ENCODE data around the gene SFTPB.

The SFTPB gene

DNA sequence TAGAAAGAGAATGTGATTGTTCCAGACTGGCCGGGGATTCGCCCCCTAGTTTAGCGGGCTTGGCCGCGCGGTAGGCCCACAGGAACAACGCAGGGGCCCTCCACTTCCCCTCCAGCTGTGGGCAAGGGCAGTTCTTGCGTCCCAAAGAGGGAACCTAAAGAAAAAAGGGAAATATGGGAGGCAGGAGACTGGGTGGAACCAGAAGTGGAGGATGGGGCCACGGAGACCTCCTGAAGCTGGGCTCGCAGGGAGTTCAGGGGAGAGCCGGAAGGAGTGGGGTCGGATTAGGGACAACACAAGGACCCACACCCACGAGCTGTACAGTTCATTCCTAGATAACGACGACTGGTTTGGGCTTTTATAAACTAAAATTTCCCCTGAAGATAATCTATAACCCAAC lies 44.3 kb upstream of the SFTPB start:
- no peak overlapping the region for H3K4me3 ChIP-seq (ENCODE audit: low read depth, low read length)
- TF ChIP-seq, protein P1, sequence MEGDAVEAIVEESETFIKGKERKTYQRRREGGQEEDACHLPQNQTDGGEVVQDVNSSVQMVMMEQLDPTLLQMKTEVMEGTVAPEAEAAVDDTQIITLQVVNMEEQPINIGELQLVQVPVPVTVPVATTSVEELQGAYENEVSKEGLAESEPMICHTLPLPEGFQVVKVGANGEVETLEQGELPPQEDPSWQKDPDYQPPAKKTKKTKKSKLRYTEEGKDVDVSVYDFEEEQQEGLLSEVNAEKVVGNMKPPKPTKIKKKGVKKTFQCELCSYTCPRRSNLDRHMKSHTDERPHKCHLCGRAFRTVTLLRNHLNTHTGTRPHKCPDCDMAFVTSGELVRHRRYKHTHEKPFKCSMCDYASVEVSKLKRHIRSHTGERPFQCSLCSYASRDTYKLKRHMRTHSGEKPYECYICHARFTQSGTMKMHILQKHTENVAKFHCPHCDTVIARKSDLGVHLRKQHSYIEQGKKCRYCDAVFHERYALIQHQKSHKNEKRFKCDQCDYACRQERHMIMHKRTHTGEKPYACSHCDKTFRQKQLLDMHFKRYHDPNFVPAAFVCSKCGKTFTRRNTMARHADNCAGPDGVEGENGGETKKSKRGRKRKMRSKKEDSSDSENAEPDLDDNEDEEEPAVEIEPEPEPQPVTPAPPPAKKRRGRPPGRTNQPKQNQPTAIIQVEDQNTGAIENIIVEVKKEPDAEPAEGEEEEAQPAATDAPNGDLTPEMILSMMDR (IDR thresholded peaks at IDR 0.05; ENCODE audit: low read depth, low read length, missing control alignments), result no peak
- DNase-seq (ENCODE audit: low read depth), result no peak

DNA sequence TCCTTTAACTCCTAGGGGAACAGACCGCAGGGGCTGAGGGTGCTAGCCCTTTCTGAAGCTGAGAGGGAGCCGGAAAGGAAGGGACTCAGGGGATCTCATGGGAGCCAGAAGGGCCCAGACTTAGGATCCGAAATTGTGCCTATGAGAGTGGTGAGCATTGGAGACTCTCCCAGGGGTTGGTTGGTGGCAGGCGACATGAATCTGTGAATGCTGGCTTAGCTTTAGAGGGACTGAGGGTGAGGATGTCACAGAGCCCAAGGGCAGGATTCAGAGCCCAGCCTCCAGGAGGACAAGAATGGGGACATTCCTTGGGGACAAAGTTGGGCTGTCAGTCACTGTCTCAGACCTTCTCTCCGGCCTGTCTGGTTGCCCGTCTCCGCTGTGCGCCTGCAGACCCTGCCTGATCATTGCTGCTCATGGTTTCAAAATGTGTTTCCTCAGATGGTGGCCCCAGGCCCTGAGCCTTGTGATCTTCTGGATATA lies 43.6 kb upstream of the SFTPB start:
- H3K4me3 ChIP-seq (ENCODE audit: low read depth, low read length), result no peak overlapping the region
- TF ChIP-seq, protein P1 (IDR thresholded peaks at IDR 0.05; ENCODE audit: low read depth, low read length, missing control alignments), result no peak
- no peak for DNase-seq (ENCODE audit: low read depth)

DNA sequence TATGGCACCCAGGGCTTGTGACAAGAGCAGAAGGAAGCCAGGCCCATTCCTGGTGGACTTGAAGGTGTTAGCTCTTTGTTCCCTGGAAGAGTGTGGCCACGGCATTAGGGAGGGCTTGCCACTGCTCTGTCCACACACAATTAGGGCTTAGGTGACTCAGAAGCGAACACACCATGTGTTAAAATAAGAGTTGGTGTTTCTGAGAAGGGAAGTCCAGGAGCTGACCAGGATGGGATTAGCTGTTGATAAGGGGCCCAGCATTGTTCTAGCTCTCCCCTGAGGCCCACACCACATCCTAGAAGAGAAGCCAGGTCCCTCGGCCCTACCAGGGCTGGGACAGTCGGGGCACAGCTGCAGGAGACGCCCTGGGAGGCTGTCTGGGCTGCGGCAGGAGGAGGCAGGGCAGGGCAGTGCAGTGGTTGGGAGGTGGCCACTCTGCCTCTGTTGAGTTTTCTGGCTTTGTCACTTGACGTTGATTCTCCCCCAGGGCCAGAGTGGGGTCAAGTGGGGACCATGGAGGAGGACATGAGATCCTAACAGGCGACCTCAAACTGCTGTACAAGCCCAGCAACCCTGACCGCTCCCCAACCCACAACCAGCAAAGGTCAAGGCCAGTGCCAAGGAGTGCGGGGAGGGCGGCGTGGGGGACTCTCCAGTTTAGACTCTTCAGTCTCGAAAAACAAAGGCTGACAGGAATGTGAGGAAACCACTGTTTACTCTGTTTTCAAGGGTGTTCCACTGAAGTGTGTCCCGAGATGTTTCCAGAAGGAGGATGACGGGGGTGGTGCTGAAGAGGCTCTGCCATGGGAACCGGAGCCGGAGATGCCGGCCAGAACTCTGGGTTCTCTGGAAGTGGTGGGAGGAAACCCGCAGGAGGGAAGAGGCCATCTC lies 42.9 kb upstream of the SFTPB start:
- DNase-seq (ENCODE audit: low read depth), result no peak
- TF ChIP-seq, protein P1 (IDR thresholded peaks at IDR 0.05; ENCODE audit: low read depth, low read length, missing control alignments), result no peak
- no peak overlapping the region for H3K4me3 ChIP-seq (ENCODE audit: low read depth, low read length)

DNA sequence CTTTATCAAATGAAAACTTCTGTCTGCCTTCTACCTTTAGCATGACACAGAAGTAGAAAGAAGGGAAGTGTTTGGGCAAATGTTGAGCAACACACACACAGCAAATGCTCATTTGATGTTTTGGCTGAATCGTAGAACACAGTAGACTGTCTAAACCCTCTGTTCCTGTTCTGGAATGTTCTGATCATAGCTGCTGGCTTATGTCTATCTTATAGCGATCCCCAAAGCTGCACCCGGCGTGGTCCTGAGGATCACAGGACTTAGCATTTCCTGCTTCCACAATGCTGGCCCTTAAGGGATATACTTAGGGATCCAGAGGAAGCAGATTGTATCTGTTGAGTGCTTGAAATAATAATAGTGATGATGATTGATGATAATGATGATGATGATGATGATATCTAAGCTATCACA lies 41.4 kb upstream of the SFTPB start:
- no peak overlapping the region for H3K4me3 ChIP-seq (ENCODE audit: low read depth, low read length)
- TF ChIP-seq, protein P1 (IDR thresholded peaks at IDR 0.05; ENCODE audit: low read depth, low read length, missing control alignments), result no peak
- DNase-seq (ENCODE audit: low read depth), result no peak

DNA sequence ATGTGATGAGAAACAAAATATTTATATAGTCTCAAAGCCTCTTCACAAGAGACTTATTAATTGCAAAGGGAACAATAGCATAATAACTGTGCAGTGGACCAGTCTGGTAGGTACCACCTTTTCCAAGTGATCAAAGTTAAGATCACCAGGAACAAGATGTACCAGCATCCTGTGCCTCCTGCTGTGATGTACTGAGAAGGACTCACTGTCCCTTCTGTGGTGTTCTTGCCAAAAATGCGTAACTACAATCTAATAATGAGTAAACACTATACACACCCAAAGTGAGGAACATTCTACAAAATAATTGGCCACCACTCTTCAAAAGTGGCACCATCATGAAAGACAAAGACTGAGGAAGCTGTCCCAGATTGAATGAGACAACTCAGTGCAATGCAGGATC lies 40.6 kb upstream of the SFTPB start:
- no peak for DNase-seq (ENCODE audit: low read depth)
- no peak overlapping the region for H3K4me3 ChIP-seq (ENCODE audit: low read depth, low read length)
- TF ChIP-seq, protein P1 (IDR thresholded peaks at IDR 0.05; ENCODE audit: low read depth, low read length, missing control alignments), result no peak

DNA sequence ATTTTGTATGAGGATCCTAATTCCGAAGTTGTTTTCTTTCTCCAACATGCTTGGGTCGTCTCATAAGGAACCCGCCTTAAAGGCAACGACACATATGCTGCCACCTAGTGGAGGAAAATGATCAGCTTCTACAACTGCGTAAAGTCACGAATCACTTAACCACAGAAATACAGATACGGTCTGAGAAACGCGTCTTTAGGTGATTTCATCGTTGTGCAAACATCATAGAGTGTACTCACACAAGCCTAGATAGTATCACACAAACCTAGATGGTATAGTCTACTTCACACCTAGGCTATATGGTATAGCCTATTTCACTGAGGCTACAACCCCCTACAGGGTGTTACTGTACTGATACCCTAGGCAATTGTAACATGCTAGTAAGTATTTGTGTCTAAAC lies 39.3 kb upstream of the SFTPB start:
- H3K4me3 ChIP-seq (ENCODE audit: low read depth, low read length), result no peak overlapping the region
- TF ChIP-seq, protein P1 (IDR thresholded peaks at IDR 0.05; ENCODE audit: low read depth, low read length, missing control alignments), result peak; percentile 81
- peak; percentile 72 for DNase-seq (ENCODE audit: low read depth)
